Measurements from ENCODE around the gene ABCC10. TPM values are rescaled to one million over a fixed set of nuclear protein-coding genes. Genes with fewer than 3 reads are reported as not detected.

Gene ABCC10
- polyA plus RNA-seq, 1 donor from 2014 or later = 22.4 TPM

GRCh38 chr6:43472515-43472914 lies 45.2 kb downstream of the ABCC10 start:
- no peaks in the 10 kb centered on the region for H4K20me1 ChIP-seq (ENCODE audit: insufficient read depth)
- TF ChIP-seq EP300 (conservative IDR thresholded peaks at IDR 0.05; ENCODE audit: poor library complexity, severe bottlenecking) (no peak), EZH2 (IDR thresholded peaks at IDR 0.05; ENCODE audit: borderline replicate concordance, insufficient read depth, low read length, poor library complexity, severe bottlenecking) (no peak), TAF1 (IDR thresholded peaks at IDR 0.05; ENCODE audit: low read depth) (no peak), REST (IDR thresholded peaks at IDR 0.05; ENCODE audit: borderline replicate concordance) (no peak), CTCF (IDR thresholded peaks at IDR 0.05; ENCODE audit: poor library complexity, severe bottlenecking) (no peak)
- H3K36me3 ChIP-seq (ENCODE audit: insufficient read depth, low read length) = no peaks in the 10 kb centered on the region
- no peaks in the 10 kb centered on the region for H3K9me3 ChIP-seq (ENCODE audit: low read length)
- no peaks in the 10 kb centered on the region for H3K27me3 ChIP-seq (ENCODE audit: insufficient read depth, low read depth, low read length)
- no peaks in the 10 kb centered on the region for H3K9me2 ChIP-seq (ENCODE audit: insufficient read depth, low read length)
- H3K4me3 ChIP-seq (ENCODE audit: low read length) = no peak overlapping the region
- peaks cover 1% of the 10 kb centered on the region for H3K79me2 ChIP-seq (replicated peaks; ENCODE audit: insufficient read depth, low read length)
- no peaks in the 10 kb centered on the region for H3F3A ChIP-seq (ENCODE audit: insufficient read depth, low read length, poor library complexity, severe bottlenecking)
- no peak overlapping the region for H3K4me2 ChIP-seq (ENCODE audit: low read length)
- H2AFZ ChIP-seq (ENCODE audit: low read depth, low read length) = no peak overlapping the region
- no peak overlapping the region for H3K27ac ChIP-seq (ENCODE audit: low read length)
- H3K9ac ChIP-seq (ENCODE audit: low read length) = no peak overlapping the region

GRCh38 chr6:43475516-43475915 lies 48.2 kb downstream of the ABCC10 start:
- no peaks in the 10 kb centered on the region for H3K36me3 ChIP-seq (ENCODE audit: insufficient read depth, low read length)
- no peak overlapping the region for H3K9ac ChIP-seq (ENCODE audit: low read length)
- no peak overlapping the region for H2AFZ ChIP-seq (ENCODE audit: low read depth, low read length)
- no peaks in the 10 kb centered on the region for H4K20me1 ChIP-seq (ENCODE audit: insufficient read depth)
- peaks cover 21% of the 10 kb centered on the region for H3K79me2 ChIP-seq (replicated peaks; ENCODE audit: insufficient read depth, low read length)
- no peak overlapping the region for H3K27ac ChIP-seq (ENCODE audit: low read length)
- no peak for TF ChIP-seq TAF1 (IDR thresholded peaks at IDR 0.05; ENCODE audit: low read depth)
- TF ChIP-seq EZH2 (IDR thresholded peaks at IDR 0.05; ENCODE audit: borderline replicate concordance, insufficient read depth, low read length, poor library complexity, severe bottlenecking) = no peak
- no peak for TF ChIP-seq MXI1 (conservative IDR thresholded peaks at IDR 0.05; ENCODE audit: poor library complexity, severe bottlenecking)
- no peak for TF ChIP-seq EP300 (conservative IDR thresholded peaks at IDR 0.05; ENCODE audit: poor library complexity, severe bottlenecking)
- no peak for TF ChIP-seq SMC3 (conservative IDR thresholded peaks at IDR 0.05; ENCODE audit: poor library complexity)
- TF ChIP-seq RAD21 (conservative IDR thresholded peaks at IDR 0.05) = no peak
- TF ChIP-seq REST (IDR thresholded peaks at IDR 0.05; ENCODE audit: borderline replicate concordance) = no peak
- no peak for TF ChIP-seq CTCF (IDR thresholded peaks at IDR 0.05; ENCODE audit: poor library complexity, severe bottlenecking)
- TF ChIP-seq POLR2AphosphoS5 (IDR thresholded peaks at IDR 0.05) = no peak
- H3K27me3 ChIP-seq (ENCODE audit: insufficient read depth, low read depth, low read length) = no peaks in the 10 kb centered on the region
- H3K9me3 ChIP-seq (ENCODE audit: low read length) = no peaks in the 10 kb centered on the region
- no peak overlapping the region for H3K4me2 ChIP-seq (ENCODE audit: low read length)
- H3K9me2 ChIP-seq (ENCODE audit: insufficient read depth, low read length) = no peaks in the 10 kb centered on the region
- no peaks in the 10 kb centered on the region for H3F3A ChIP-seq (ENCODE audit: insufficient read depth, low read length, poor library complexity, severe bottlenecking)
- H3K4me3 ChIP-seq (ENCODE audit: low read length) = no peak overlapping the region

All from neural cell (in vitro differentiated cells).